ENCODE data around the gene ZC3H7B. TPM values are rescaled to one million over a fixed set of nuclear protein-coding genes. Genes with fewer than 3 reads are reported as not detected.

Gene ZC3H7B, protein sequence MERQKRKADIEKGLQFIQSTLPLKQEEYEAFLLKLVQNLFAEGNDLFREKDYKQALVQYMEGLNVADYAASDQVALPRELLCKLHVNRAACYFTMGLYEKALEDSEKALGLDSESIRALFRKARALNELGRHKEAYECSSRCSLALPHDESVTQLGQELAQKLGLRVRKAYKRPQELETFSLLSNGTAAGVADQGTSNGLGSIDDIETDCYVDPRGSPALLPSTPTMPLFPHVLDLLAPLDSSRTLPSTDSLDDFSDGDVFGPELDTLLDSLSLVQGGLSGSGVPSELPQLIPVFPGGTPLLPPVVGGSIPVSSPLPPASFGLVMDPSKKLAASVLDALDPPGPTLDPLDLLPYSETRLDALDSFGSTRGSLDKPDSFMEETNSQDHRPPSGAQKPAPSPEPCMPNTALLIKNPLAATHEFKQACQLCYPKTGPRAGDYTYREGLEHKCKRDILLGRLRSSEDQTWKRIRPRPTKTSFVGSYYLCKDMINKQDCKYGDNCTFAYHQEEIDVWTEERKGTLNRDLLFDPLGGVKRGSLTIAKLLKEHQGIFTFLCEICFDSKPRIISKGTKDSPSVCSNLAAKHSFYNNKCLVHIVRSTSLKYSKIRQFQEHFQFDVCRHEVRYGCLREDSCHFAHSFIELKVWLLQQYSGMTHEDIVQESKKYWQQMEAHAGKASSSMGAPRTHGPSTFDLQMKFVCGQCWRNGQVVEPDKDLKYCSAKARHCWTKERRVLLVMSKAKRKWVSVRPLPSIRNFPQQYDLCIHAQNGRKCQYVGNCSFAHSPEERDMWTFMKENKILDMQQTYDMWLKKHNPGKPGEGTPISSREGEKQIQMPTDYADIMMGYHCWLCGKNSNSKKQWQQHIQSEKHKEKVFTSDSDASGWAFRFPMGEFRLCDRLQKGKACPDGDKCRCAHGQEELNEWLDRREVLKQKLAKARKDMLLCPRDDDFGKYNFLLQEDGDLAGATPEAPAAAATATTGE
- 10 to 100 TPM; 14.4 to 52.6 (median 21.1) TPM for total RNA-seq

DNA sequence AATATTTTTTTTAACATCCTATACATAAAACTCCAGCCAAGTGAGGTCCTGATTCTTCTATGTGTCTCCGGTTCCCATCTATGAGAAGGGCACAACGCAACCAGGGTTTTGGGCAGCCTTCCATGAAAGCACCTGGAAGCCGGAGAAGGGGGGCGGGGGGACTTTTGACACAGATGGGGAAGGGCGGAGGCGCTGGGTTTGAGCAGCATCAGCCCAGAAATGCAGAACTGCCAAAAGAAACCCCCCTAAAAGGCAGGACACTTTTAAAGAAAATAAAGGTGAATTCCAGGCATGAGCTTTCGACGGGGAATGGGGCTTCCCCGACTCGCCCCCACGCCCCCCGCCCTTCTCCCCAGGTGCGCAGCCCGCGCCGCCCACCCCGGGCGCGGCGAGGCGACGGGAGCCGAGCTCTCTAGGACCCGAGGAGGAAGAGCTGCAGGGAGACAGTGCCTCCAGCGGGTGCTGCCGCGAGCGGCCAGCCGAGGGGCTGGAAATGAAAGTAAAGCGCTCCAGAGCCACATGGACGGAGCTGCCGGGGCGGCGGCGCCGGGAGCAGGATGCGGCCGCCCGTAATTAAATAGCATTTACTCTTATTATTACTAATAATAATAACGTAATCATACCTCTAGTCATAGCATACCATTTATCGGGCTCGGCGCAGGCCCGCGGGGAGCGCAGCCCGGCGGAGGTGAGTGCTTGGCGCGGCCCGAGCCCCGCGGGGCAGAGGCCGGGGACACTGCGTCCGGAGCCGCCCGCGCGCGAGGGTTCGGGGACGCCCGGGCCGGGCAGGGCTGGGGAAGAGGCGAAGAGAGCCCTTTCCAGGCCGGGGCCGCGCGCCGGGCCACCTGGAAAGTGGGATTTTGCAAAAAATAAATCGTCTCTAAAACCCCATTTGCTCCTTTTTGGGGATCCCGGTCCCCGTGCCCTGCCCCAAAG is at the start of gene ZC3H7B:
Gene ZC3H7B, plus strand, starts transcription at position 441 of the 936 bp plus-strand sequence. CDS start 19,136 bp downstream, outside the sequence.
- TF ChIP-seq, protein P1, sequence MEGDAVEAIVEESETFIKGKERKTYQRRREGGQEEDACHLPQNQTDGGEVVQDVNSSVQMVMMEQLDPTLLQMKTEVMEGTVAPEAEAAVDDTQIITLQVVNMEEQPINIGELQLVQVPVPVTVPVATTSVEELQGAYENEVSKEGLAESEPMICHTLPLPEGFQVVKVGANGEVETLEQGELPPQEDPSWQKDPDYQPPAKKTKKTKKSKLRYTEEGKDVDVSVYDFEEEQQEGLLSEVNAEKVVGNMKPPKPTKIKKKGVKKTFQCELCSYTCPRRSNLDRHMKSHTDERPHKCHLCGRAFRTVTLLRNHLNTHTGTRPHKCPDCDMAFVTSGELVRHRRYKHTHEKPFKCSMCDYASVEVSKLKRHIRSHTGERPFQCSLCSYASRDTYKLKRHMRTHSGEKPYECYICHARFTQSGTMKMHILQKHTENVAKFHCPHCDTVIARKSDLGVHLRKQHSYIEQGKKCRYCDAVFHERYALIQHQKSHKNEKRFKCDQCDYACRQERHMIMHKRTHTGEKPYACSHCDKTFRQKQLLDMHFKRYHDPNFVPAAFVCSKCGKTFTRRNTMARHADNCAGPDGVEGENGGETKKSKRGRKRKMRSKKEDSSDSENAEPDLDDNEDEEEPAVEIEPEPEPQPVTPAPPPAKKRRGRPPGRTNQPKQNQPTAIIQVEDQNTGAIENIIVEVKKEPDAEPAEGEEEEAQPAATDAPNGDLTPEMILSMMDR (IDR thresholded peaks at IDR 0.05; ENCODE audit: low read depth): no peak

DNA sequence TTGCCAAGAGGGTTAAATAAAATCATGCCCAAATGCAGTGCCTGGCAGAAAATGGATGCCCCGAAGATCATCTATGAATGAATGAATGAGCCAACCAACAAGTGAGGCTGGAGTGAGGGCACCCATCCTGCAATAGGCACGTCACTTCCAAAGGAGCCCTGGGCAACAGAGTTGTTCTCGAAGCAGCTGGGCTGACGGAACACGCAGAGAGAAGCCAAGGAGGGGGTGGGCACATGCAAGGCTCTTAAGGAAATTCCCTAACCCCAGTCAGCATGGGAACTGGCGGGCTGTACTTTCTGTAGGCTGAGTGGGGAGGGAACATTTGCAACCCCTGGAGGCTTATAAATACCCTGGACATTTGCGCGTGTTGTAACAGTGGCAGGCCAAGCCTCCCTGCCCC is 49.0 kb upstream of the ZC3H7B start:
- TF ChIP-seq, protein P1 (IDR thresholded peaks at IDR 0.05; ENCODE audit: low read depth): no peak

DNA sequence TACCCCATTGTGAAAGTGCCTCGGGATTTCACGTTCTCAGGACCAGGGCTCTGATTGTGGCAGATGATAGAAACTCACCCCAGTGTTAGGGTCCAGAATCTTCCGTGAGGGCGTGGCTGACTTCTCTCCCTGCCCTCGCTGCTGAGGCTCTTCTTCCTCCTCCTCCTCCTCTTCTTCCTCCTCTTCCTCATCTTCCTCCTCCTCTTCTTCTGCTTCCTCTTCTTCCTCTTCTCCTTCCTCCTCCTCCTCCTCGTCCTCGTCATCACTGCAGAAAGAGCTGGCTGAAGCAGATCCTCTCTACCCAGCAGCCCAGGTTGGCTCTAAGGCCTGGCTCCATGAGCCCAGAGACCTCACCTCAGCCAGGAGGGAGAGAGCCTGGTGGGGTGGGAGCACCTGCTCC is 47.1 kb upstream of the ZC3H7B start:
- TF ChIP-seq, protein P1 (IDR thresholded peaks at IDR 0.05; ENCODE audit: low read depth): no peak

DNA sequence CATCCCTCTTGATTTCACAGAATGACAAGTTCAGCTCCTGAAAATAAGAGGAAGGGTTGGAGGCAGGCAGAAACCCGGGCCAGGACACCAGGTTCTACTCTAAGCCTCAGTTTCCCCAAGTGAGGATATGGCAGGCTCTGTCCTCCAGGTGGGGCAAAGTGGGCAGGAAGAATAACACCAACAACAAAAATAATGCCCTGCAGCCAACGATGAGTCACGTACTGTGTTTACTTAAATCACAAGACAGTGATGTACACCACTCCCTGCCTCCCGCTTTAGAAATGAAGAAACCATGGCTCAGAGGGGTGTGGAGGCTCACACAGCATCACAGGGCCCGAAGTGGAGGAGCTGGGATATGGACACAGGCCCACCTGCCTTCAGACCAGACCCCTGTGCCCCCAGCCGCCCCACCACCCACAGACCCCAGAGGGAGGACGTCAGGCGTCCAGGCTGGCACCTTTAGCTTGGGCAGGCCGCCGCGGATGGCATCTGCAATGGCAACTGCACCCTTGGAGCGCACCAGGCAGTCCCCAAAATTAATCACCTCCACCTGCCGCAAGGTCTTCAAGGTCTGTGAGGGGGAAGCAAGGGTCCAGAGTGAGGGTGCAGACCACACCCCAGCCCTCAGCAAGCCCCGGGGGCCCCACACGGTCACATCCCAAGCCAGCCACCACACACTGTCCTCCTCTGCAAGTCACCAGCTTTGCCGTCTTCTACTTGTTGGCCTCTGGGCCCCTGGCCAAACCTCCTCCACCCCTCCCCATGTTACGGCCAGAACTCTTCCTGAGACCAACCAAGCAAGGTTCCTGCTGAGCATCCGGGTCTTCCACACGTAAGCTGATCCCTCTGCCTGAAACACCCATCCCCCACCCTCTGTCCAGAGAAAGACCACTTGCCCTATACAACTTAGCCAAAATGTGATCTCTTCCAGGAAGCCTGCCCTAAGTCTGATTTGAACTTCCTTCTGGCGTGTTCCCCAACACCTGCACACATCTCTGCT is 44.8 kb upstream of the ZC3H7B start:
- TF ChIP-seq, protein P1 (IDR thresholded peaks at IDR 0.05; ENCODE audit: low read depth): no peak

DNA sequence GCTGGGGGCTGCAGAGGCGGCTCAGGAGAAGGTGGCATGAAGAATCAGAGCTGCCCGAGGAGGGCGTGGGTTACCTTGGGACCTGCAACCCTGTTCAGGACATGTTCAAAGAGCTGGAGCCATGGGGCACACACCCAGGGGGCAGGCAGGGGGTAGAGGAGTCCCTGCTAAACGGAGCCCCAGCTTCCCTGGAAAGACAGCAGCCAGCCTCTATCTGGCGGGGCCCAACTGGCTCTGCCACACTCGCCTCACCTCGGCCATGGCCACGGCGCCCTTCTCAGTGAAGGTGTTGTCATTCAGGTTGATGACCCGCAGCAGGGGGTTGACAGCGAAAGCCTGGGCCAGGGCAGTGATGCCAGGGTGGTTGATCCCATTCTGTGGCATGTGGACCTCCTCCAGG is 43.6 kb upstream of the ZC3H7B start:
- TF ChIP-seq, protein P1 (IDR thresholded peaks at IDR 0.05; ENCODE audit: low read depth): no peak

DNA sequence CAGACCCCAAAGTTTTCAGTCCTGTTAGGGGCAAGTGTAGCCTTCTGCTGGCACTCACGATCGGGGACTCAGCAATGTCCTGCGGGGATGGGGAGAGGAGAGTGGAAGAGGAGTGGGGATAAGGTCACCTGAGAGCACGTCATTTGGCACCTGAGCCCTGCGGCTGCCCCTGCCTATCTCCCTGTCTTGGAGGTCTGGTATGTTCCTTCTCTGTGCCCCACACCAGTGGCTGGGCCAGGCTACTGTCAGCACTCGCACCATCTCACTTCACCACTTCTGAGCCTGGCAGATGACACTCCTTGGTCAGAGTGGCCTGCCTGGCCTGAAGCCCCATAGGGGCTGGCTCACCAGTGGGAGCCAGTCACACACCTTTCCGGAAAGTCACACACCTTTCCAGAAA is 40.5 kb upstream of the ZC3H7B start:
- TF ChIP-seq, protein P1 (IDR thresholded peaks at IDR 0.05; ENCODE audit: low read depth): no peak

All from subcutaneous adipose tissue (tissue), 4 donors.